PC-3 (cell line): Measurements from ENCODE around the gene ST6GAL1. TPM values are rescaled to one million over a fixed set of nuclear protein-coding genes. Genes with fewer than 3 reads are reported as not detected.

Experiments
- ATAC-seq: fragments of 200-7000 bp; cut with Tn5 transposase; 2 replicates; pipeline ENCODE4 v1.9.1; 2020; ENCODE audit warnings: mild to moderate bottlenecking, moderate library complexity
- BruUV-seq: library from RNA; stranded (reverse); fragments of 400-500 nt; replicated peaks from 2 replicates; lab custom pipeline; 2021; lab: Mats Ljungman, UMichigan
- CTCF ChIA-PET: fragments of 300-600 bp; sonication (Branson Sonifier 250); formaldehyde crosslinking; loops from one replicate; lab custom pipeline; 2022; ENCODE audit warnings: antibody characterized with exemption; lab: Charles Lee
- POLR2A ChIA-PET: fragments of 300-600 bp; sonication (Branson Sonifier 250); formaldehyde crosslinking; loops from one replicate; lab custom pipeline; 2022; ENCODE audit warnings: antibody characterized with exemption; ENCODE audit not compliant: unreplicated experiment; lab: Charles Lee
- DNase-seq: peaks from one replicate; pipeline ENCODE4 v3.0.0-alpha.2; 2015
- H2AFZ ChIP-seq: fragments of 300-600 bp; sonication (generic); 2 replicates; pipeline ENCODE4 v1.6.0; 2016; ENCODE audit warnings: antibody characterized with exemption, low read length
- H3F3A ChIP-seq: fragments of 300-600 bp; sonication (generic); one replicate; pipeline ENCODE4 v1.6.0; 2017; ENCODE audit warnings: antibody characterized with exemption, low read length, control low read depth, mild to moderate bottlenecking; ENCODE audit not compliant: unreplicated experiment
- H3K27ac ChIP-seq: fragments of 300-600 bp; sonication (generic); 2 replicates; pipeline ENCODE4 v1.5.1; 2016; ENCODE audit warnings: mild to moderate bottlenecking, low read length
- H3K27me3 ChIP-seq: fragments of 300-600 bp; sonication (generic); 2 replicates; pipeline ENCODE4 v1.6.1; 2016; ENCODE audit warnings: low read length, mixed read lengths
- H3K36me3 ChIP-seq: fragments of 300-600 bp; sonication (generic); 2 replicates; pipeline ENCODE4 v1.6.1; 2016; ENCODE audit warnings: low read depth, mixed run types, low read length, mixed read lengths
- H3K4me1 ChIP-seq: fragments of 300-600 bp; sonication (generic); 2 replicates; pipeline ENCODE4 v1.5.1; 2016; ENCODE audit warnings: low read length; ENCODE audit not compliant: insufficient read depth
- H3K4me2 ChIP-seq: fragments of 300-600 bp; sonication (generic); 2 replicates; pipeline ENCODE4 v1.6.0; 2016; ENCODE audit warnings: low read length
- H3K4me3 ChIP-seq: fragments of 300-600 bp; sonication (generic); 2 replicates; pipeline ENCODE4 v1.5.1; 2016; ENCODE audit warnings: mild to moderate bottlenecking, low read length, mixed read lengths
- H3K79me2 ChIP-seq: fragments of 300-600 bp; sonication (generic); 2 replicates; pipeline ENCODE4 v1.6.1; 2017; ENCODE audit warnings: low read length, mixed read lengths
- H3K9ac ChIP-seq: fragments of 300-600 bp; sonication (generic); 2 replicates; pipeline ENCODE4 v1.6.0; 2016; ENCODE audit warnings: mild to moderate bottlenecking, low read length
- H3K9me2 ChIP-seq: fragments of 300-600 bp; sonication (generic); replicated peaks from 2 replicates; pipeline ENCODE4 v1.6.1; 2016; ENCODE audit warnings: mixed run types, low read length, mixed read lengths
- H3K9me3 ChIP-seq: fragments of 300-600 bp; sonication (generic); 2 replicates; pipeline ENCODE4 v1.6.1; 2016; ENCODE audit warnings: low read length, mixed read lengths
- H4K20me1 ChIP-seq: fragments of 300-600 bp; sonication (generic); 2 replicates; pipeline ENCODE4 v1.6.1; 2016; ENCODE audit warnings: low read length, mixed read lengths
- EZH2 ChIP-seq: fragments of 300-600 bp; sonication (generic); IDR thresholded peaks from one replicate; pipeline ENCODE4 v1.6.1; 2017; ENCODE audit warnings: antibody characterized with exemption, mild to moderate bottlenecking, low read length; ENCODE audit not compliant: unreplicated experiment
- EZH2phosphoT487 ChIP-seq: fragments of 300-600 bp; sonication (generic); IDR thresholded peaks from 2 replicates; pipeline ENCODE4 v1.6.1; 2018; ENCODE audit warnings: mild to moderate bottlenecking, antibody characterized with exemption, low read length, borderline replicate concordance
- intact Hi-C: fragments of 100-400 bp; cut with micrococcal nuclease; formaldehyde crosslinking; loops from 2 replicates; pipeline ENCODE4 v1.9.0; 2023
- total RNA-seq: library from RNA; depleted of rRNA; stranded (reverse); fragments of >200 nt; gene quantifications from 2 replicates; pipeline ENCODE4 v1.2.3, GENCODE V29; 2014
- TF ChIP-seq, protein P1 (sequence below): fragments of 300-600 bp; sonication (generic); conservative IDR thresholded peaks from 2 replicates; pipeline ENCODE4 v1.5.1; 2017; ENCODE audit warnings: antibody characterized with exemption, low read depth, mild to moderate bottlenecking, low read length

Gene ST6GAL1
- total RNA-seq, 1 experiment from 2014 or later = 9.4 TPM

DNA sequence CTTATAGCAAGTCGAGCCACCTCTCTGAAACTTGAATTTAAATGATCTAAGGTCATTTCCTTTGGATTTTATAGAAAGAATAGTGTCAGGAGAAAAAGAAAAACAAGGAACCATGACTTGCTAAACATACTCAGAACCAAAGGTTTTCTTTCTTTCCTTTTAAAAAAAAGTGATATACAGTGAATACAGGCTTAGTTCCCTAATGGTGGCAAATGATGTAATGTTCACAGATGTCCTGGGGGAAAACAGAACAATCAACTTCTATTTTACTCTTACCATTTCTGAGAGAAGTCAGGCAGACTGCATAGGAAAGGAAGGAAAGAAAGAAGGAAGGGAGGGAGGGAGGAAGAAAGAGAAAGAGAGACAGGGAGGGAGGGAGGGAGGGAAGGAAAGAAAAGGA is 56.5 kb downstream of the ST6GAL1 start:
- no peaks in the 10 kb centered on the region for H3K9me3 ChIP-seq
- no peak overlapping the region for H2AFZ ChIP-seq
- H3K4me2 ChIP-seq = no peak overlapping the region
- ATAC-seq (no peak), DNase-seq (no peak)
- H3K9ac ChIP-seq = no peak overlapping the region
- TF ChIP-seq EZH2phosphoT487 = no peak
- TF ChIP-seq EZH2 = no peak
- TF ChIP-seq, protein P1, sequence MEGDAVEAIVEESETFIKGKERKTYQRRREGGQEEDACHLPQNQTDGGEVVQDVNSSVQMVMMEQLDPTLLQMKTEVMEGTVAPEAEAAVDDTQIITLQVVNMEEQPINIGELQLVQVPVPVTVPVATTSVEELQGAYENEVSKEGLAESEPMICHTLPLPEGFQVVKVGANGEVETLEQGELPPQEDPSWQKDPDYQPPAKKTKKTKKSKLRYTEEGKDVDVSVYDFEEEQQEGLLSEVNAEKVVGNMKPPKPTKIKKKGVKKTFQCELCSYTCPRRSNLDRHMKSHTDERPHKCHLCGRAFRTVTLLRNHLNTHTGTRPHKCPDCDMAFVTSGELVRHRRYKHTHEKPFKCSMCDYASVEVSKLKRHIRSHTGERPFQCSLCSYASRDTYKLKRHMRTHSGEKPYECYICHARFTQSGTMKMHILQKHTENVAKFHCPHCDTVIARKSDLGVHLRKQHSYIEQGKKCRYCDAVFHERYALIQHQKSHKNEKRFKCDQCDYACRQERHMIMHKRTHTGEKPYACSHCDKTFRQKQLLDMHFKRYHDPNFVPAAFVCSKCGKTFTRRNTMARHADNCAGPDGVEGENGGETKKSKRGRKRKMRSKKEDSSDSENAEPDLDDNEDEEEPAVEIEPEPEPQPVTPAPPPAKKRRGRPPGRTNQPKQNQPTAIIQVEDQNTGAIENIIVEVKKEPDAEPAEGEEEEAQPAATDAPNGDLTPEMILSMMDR = no peak
- no peak overlapping the region for H3K27ac ChIP-seq
- H4K20me1 ChIP-seq = no peaks in the 10 kb centered on the region
- peaks cover 34% of the 10 kb centered on the region for H3K4me1 ChIP-seq
- no peaks in the 10 kb centered on the region for H3K27me3 ChIP-seq
- H3K79me2 ChIP-seq = no peaks in the 10 kb centered on the region
- intact Hi-C loops = no loop called here
- no peak overlapping the region for H3K4me3 ChIP-seq
- BruUV-seq = no TSS peak
- no peaks in the 10 kb centered on the region for H3K9me2 ChIP-seq
- no peaks in the 10 kb centered on the region for H3F3A ChIP-seq
- ChIA-PET POLR2A (no interaction called here), CTCF (no interaction called here)
- 0 out of 2 replicates have a peak, but pooled peaks cover under 1% of the 10 kb centered on the region for H3K36me3 ChIP-seq

GRCh38 chr3:186988806-186989205 is 58.5 kb downstream of the ST6GAL1 start:
- Histone ChIP-seq H3K27ac (no peak overlapping the region), H3K4me3 (no peak overlapping the region), H3K36me3 (0 out of 2 replicates have a peak, but pooled peaks cover 3% of the 10 kb centered on the region), H2AFZ (no peak overlapping the region), H3K9me3 (no peaks in the 10 kb centered on the region), H3K9me2 (no peaks in the 10 kb centered on the region), H3F3A (no peaks in the 10 kb centered on the region), H3K4me1 (peaks cover 38% of the 10 kb centered on the region), H3K79me2 (no peaks in the 10 kb centered on the region), H3K27me3 (no peaks in the 10 kb centered on the region), H3K9ac (no peak overlapping the region), H3K4me2 (no peak overlapping the region), H4K20me1 (no peaks in the 10 kb centered on the region)
- CTCF ChIA-PET = interaction anchor here (0.6 kb wide), 1 partner anchor 339 kb away, joined by 7 read pairs; no protein-coding TSS in a partner anchor
- BruUV-seq = no TSS peak
- TF ChIP-seq EZH2phosphoT487 (no peak), EZH2 (no peak)
- TF ChIP-seq, protein P1 = no peak
- POLR2A ChIA-PET = no interaction called here
- no peak for ATAC-seq
- intact Hi-C loops = no loop called here
- DNase-seq = no peak

GRCh38 chr3:186989429-186989828 is 59.1 kb downstream of the ST6GAL1 start:
- no peak overlapping the region for H2AFZ ChIP-seq
- no peaks in the 10 kb centered on the region for H3K79me2 ChIP-seq
- peaks cover 38% of the 10 kb centered on the region for H3K4me1 ChIP-seq
- no peak overlapping the region for H3K4me3 ChIP-seq
- CTCF ChIA-PET = no interaction called here
- no peaks in the 10 kb centered on the region for H3K9me3 ChIP-seq
- H3K27ac ChIP-seq = no peak overlapping the region; the same call in 1 of the 2 replicates
- H3F3A ChIP-seq = no peaks in the 10 kb centered on the region
- intact Hi-C loops = no loop called here
- H3K9me2 ChIP-seq = no peaks in the 10 kb centered on the region
- TF ChIP-seq EZH2phosphoT487 (no peak), EZH2 (no peak)
- POLR2A ChIA-PET = no interaction called here
- 0 out of 2 replicates have a peak, but pooled peaks cover 3% of the 10 kb centered on the region for H3K36me3 ChIP-seq
- no peak for ATAC-seq
- H3K27me3 ChIP-seq = no peaks in the 10 kb centered on the region
- no TSS peak for BruUV-seq
- DNase-seq = no peak
- no peak overlapping the region for H3K4me2 ChIP-seq
- H4K20me1 ChIP-seq = no peaks in the 10 kb centered on the region
- no peak overlapping the region for H3K9ac ChIP-seq
